ENCODE results near the gene HLCS. TPM values are rescaled to one million over a fixed set of nuclear protein-coding genes. Genes with fewer than 3 reads are reported as not detected.

Gene HLCS
- total and polyA plus RNA-seq, 8 donors: 15.9 to 25.3 (median 16.7) TPM

- intact Hi-C loops (cut with DNase I): no loop called here
- peaks cover 13 to 27% of the 10 kb centered on the region in 2 donors for H3K4me1 ChIP-seq
- ATAC-seq: peak; percentile 92
- peak in 2 of 4 donors; percentile 39 to 85 for DNase-seq
- no peak overlapping the region for H3K27ac ChIP-seq
- H3K36me3 ChIP-seq: no peaks in the 10 kb centered on the region
- H3K9me3 ChIP-seq: no peaks in the 10 kb centered on the region
- TF ChIP-seq, protein P1, sequence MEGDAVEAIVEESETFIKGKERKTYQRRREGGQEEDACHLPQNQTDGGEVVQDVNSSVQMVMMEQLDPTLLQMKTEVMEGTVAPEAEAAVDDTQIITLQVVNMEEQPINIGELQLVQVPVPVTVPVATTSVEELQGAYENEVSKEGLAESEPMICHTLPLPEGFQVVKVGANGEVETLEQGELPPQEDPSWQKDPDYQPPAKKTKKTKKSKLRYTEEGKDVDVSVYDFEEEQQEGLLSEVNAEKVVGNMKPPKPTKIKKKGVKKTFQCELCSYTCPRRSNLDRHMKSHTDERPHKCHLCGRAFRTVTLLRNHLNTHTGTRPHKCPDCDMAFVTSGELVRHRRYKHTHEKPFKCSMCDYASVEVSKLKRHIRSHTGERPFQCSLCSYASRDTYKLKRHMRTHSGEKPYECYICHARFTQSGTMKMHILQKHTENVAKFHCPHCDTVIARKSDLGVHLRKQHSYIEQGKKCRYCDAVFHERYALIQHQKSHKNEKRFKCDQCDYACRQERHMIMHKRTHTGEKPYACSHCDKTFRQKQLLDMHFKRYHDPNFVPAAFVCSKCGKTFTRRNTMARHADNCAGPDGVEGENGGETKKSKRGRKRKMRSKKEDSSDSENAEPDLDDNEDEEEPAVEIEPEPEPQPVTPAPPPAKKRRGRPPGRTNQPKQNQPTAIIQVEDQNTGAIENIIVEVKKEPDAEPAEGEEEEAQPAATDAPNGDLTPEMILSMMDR (IDR thresholded peaks at IDR 0.05): peak in 1 of 2 donors; percentile 14
- peaks cover 0 to 38% of the 10 kb centered on the region in 2 donors for H3K27me3 ChIP-seq
- H3K4me3 ChIP-seq: peak overlapping the region; percentile 39 to 43
Observed at GRCh38 chr21:36980280-36981048, 14.0 kb upstream of the HLCS start.

- DNase-seq: peak in 1 of 4 donors; percentile 81
- H3K36me3 ChIP-seq: no peaks in the 10 kb centered on the region
- H3K4me3 ChIP-seq: no peak overlapping the region
- TF ChIP-seq, protein P1 (IDR thresholded peaks at IDR 0.05): peak; percentile 22 to 45
- H3K4me1 ChIP-seq: peaks cover 13 to 27% of the 10 kb centered on the region in 2 donors
- intact Hi-C loops (cut with DNase I): no loop called here
- peak; percentile 58 for ATAC-seq
- H3K27me3 ChIP-seq: peaks cover 0 to 38% of the 10 kb centered on the region in 2 donors
- no peak overlapping the region for H3K27ac ChIP-seq
- H3K9me3 ChIP-seq: no peaks in the 10 kb centered on the region
Observed at GRCh38 chr21:36976882-36977651, 10.6 kb upstream of the HLCS start.

DNA sequence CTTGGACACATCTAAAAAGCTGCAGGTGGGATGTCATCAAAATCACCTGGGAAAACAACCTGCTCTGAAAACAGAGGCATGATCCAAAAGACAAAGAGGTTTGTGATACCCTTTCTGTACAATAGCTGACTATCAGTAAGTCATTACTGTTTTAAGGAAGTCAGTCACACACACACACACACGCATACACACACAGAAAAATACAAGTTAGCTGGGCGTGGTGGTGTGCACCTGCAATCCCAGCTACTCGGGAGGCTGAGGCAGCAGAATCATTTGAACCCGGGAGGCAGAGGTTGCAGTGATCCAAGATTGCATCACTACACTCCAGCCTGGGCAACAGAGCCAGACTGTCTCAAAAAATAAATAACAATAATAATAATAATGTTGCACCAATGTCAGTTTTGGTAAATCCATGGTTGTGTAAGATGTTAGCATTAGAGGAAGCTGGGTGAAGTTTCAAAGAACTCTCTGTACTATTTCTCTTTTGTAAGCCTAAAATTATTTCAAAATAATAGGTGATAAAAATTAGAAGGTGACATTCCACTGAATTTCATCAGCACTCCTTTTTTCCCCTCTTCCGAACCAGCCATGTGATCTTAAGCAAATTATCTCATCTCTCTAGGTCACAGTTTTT, 9.9 kb upstream of the HLCS start:
- no peaks in the 10 kb centered on the region for H3K9me3 ChIP-seq
- ATAC-seq (no peak), DNase-seq (no peak)
- no peak overlapping the region for H3K4me3 ChIP-seq
- H3K27ac ChIP-seq: no peak overlapping the region
- peaks cover 13 to 27% of the 10 kb centered on the region in 2 donors for H3K4me1 ChIP-seq
- H3K27me3 ChIP-seq: peaks cover 0 to 31% of the 10 kb centered on the region in 2 donors
- intact Hi-C loops (cut with DNase I): no loop called here
- H3K36me3 ChIP-seq: no peaks in the 10 kb centered on the region
- TF ChIP-seq, protein P1 (IDR thresholded peaks at IDR 0.05): no peak

DNA sequence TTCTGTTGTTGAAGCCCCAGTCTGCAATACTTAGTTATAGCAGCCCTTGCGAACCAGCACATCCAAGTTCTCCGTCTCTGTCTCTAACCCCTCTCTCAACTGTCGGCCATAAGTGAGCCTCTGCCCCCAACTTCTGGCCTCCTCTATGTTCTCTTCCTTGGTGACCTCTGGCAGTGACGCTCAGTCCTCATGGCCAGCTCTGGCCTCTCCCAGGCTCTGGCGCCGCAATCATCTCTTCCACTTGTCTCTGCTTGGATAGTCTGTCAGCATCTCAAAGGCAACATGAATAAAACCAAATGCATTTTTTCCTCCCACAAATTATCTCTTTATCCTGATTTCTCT, 8.4 kb upstream of the HLCS start:
- intact Hi-C loops (cut with DNase I): no loop called here
- Histone ChIP-seq H3K4me1 (peaks cover 8 to 12% of the 10 kb centered on the region in 2 donors), H3K27me3 (peaks cover 0 to 16% of the 10 kb centered on the region in 2 donors), H3K36me3 (no peaks in the 10 kb centered on the region), H3K4me3 (no peak overlapping the region), H3K9me3 (no peaks in the 10 kb centered on the region), H3K27ac (no peak overlapping the region)
- no peak for ATAC-seq
- TF ChIP-seq, protein P1 (IDR thresholded peaks at IDR 0.05): no peak
- no peak for DNase-seq
